ENCODE measurements around the gene TCF19.

The TCF19 gene

GRCh38 chr6:31128093-31128676 lies 30.2 kb upstream of the TCF19 start (continued):
- TF ChIP-seq ZEB2 (tag by site-specific recombination; IDR thresholded peaks at IDR 0.05) = peak; percentile 36; the same call in 1 of the 2 replicates
- TF ChIP-seq ZNF366 (tag by site-specific recombination; conservative IDR thresholded peaks at IDR 0.05) = 0 out of 2 replicates have a peak, but pooled peaks have one; percentile 31
- TF ChIP-seq ZNF324 (tag by site-specific recombination; IDR thresholded peaks at IDR 0.05) = no peak
- no peak for TF ChIP-seq ZNF350 (tag by site-specific recombination; IDR thresholded peaks at IDR 0.05)
- no peak for TF ChIP-seq TCF7L2 (IDR thresholded peaks at IDR 0.05; ENCODE audit: borderline replicate concordance, low read depth, low read length)
- no peak for TF ChIP-seq SP2 (tag by site-specific recombination; IDR thresholded peaks at IDR 0.05)
- no peak for TF ChIP-seq ZNF521 (tag by site-specific recombination; IDR thresholded peaks at IDR 0.05)
- TF ChIP-seq ZNF423 (tag by site-specific recombination; IDR thresholded peaks at IDR 0.05) = no peak
- TF ChIP-seq, protein P1, sequence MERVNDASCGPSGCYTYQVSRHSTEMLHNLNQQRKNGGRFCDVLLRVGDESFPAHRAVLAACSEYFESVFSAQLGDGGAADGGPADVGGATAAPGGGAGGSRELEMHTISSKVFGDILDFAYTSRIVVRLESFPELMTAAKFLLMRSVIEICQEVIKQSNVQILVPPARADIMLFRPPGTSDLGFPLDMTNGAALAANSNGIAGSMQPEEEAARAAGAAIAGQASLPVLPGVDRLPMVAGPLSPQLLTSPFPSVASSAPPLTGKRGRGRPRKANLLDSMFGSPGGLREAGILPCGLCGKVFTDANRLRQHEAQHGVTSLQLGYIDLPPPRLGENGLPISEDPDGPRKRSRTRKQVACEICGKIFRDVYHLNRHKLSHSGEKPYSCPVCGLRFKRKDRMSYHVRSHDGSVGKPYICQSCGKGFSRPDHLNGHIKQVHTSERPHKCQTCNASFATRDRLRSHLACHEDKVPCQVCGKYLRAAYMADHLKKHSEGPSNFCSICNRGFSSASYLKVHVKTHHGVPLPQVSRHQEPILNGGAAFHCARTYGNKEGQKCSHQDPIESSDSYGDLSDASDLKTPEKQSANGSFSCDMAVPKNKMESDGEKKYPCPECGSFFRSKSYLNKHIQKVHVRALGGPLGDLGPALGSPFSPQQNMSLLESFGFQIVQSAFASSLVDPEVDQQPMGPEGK (tag by site-specific recombination; IDR thresholded peaks at IDR 0.05) = no peak
- TF ChIP-seq ZNF580 (tag by site-specific recombination; IDR thresholded peaks at IDR 0.05) = no peak
- TF ChIP-seq ZNF596 (tag by site-specific recombination; IDR thresholded peaks at IDR 0.05) = no peak
- no peak for TF ChIP-seq ZNF341 (tag by site-specific recombination; IDR thresholded peaks at IDR 0.05; ENCODE audit: low read depth)
- TF ChIP-seq ZNF221 (tag by site-specific recombination; IDR thresholded peaks at IDR 0.05; ENCODE audit: borderline replicate concordance) = no peak
- TF ChIP-seq ZNF585B (tag by site-specific recombination; IDR thresholded peaks at IDR 0.05) = no peak
- no peak for TF ChIP-seq MYNN (tag by site-specific recombination; IDR thresholded peaks at IDR 0.05; ENCODE audit: borderline replicate concordance)
- TF ChIP-seq ZNF670 (tag by site-specific recombination; IDR thresholded peaks at IDR 0.05; ENCODE audit: low read depth) = no peak
- TF ChIP-seq ZNF791 (tag by site-specific recombination; IDR thresholded peaks at IDR 0.05) = no peak
- no peak for TF ChIP-seq EGR2 (tag by site-specific recombination; IDR thresholded peaks at IDR 0.05; ENCODE audit: low read depth)
- TF ChIP-seq ZNF311 (tag by site-specific recombination; IDR thresholded peaks at IDR 0.05; ENCODE audit: borderline replicate concordance) = no peak
- TF ChIP-seq ZNF660 (tag by site-specific recombination; IDR thresholded peaks at IDR 0.05) = peak; percentile 36; the same call in 1 of the 2 replicates
- TF ChIP-seq ZNF202 (tag by site-specific recombination; IDR thresholded peaks at IDR 0.05; ENCODE audit: borderline replicate concordance) = no peak
- no peak for TF ChIP-seq ZFP41 (tag by site-specific recombination; IDR thresholded peaks at IDR 0.05; ENCODE audit: borderline replicate concordance)
- 0 out of 2 replicates have a peak, but pooled peaks have one; percentile 29 for TF ChIP-seq ZNF335 (tag by site-specific recombination; conservative IDR thresholded peaks at IDR 0.05)
- no peak for TF ChIP-seq ZNF274 (IDR thresholded peaks at IDR 0.05; ENCODE audit: low read length)
- no peak for TF ChIP-seq ZNF274 (tag by site-specific recombination; IDR thresholded peaks at IDR 0.05; ENCODE audit: borderline replicate concordance)
- peak; percentile 55 for TF ChIP-seq ZNF654 (tag by site-specific recombination; IDR thresholded peaks at IDR 0.05; ENCODE audit: low read depth)

- Histone ChIP-seq H3K4me1 (ENCODE audit: control insufficient read depth, insufficient read depth, low read length) (0 out of 2 replicates have a peak, but pooled peaks cover 3% of the 10 kb centered on the region), H3K4me3 (ENCODE audit: low read depth, low read length) (no peak overlapping the region), H3K36me3 (ENCODE audit: control insufficient read depth in 2 of 2, insufficient read depth in 1 of 2, low read length in 2 of 2) (no peaks in the 10 kb centered on the region), H3K27ac (ENCODE audit: extremely low read depth, low read depth, low read length) (no peak overlapping the region), H3K9me3 (ENCODE audit: control insufficient read depth, insufficient read depth, low read depth, low read length) (no peaks in the 10 kb centered on the region)
- CTCF ChIA-PET = interaction anchor here (0.6 to 11.3 kb wide), 26 partner anchors 11 to 299 kb away, joined by 3 to 100 read pairs (median 4); partner anchors contain the start of genes C6orf15, PSORS1C1 and PSORS1C2
- POLR2A ChIA-PET = interaction anchor here (0.6 kb wide), 1 partner anchor 10 kb away, joined by 5 read pairs; no protein-coding TSS in a partner anchor
- TF ChIP-seq ZNF16 (tag by site-specific recombination; IDR thresholded peaks at IDR 0.05; ENCODE audit: low read depth) = no peak
- TF ChIP-seq WT1 (tag by site-specific recombination; IDR thresholded peaks at IDR 0.05) = no peak
- no peak for TF ChIP-seq ZNF701 (tag by site-specific recombination; IDR thresholded peaks at IDR 0.05)
- TF ChIP-seq ZNF558 (tag by site-specific recombination; IDR thresholded peaks at IDR 0.05) = no peak
- TF ChIP-seq, protein P2, sequence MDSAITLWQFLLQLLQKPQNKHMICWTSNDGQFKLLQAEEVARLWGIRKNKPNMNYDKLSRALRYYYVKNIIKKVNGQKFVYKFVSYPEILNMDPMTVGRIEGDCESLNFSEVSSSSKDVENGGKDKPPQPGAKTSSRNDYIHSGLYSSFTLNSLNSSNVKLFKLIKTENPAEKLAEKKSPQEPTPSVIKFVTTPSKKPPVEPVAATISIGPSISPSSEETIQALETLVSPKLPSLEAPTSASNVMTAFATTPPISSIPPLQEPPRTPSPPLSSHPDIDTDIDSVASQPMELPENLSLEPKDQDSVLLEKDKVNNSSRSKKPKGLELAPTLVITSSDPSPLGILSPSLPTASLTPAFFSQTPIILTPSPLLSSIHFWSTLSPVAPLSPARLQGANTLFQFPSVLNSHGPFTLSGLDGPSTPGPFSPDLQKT (IDR thresholded peaks at IDR 0.05; ENCODE audit: borderline replicate concordance, low read depth, low read length) = no peak
These were observed 29.3 kb upstream of the TCF19 start for GRCh38 chr6:31129130-31129529.
